GM18526 (cell line): Measurements from ENCODE around the gene MIEN1.

Experiments used
- POLR2A ChIP-seq: IDR thresholded peaks from 3 replicates; pipeline ENCODE4 v1.6.1; 2011; ENCODE audit not compliant: insufficient read length; ENCODE audit errors: extremely low read depth

Gene MIEN1

GRCh38 chr17:39735882-39736281, 5.5 kb upstream of the MIEN1 start:
- TF ChIP-seq POLR2A = no peak

- TF ChIP-seq POLR2A = no peak
Observed at GRCh38 chr17:39732586-39732985, 2.3 kb upstream of the MIEN1 start.

- TF ChIP-seq POLR2A = no peak
Observed at GRCh38 chr17:39729280-39729851, 966 bp downstream of the MIEN1 start.

- no peak for TF ChIP-seq POLR2A
Observed at GRCh38 chr17:39727556-39727955, 2.8 kb downstream of the MIEN1 start.

GRCh38 chr17:39726617-39727016, 3.7 kb downstream of the MIEN1 start:
- no peak for TF ChIP-seq POLR2A

- no peak for TF ChIP-seq POLR2A
Observed at GRCh38 chr17:39724731-39725130, 5.6 kb downstream of the MIEN1 start.

- TF ChIP-seq POLR2A = no peak
Observed at GRCh38 chr17:39722965-39723848, 7.1 kb downstream of the MIEN1 start.

GRCh38 chr17:39722104-39722503, 8.2 kb downstream of the MIEN1 start:
- TF ChIP-seq POLR2A = no peak

GRCh38 chr17:39719563-39720355, 10.6 kb downstream of the MIEN1 start:
- TF ChIP-seq POLR2A = no peak

GRCh38 chr17:39717660-39718059, 12.7 kb downstream of the MIEN1 start:
- no peak for TF ChIP-seq POLR2A

- TF ChIP-seq POLR2A = no peak
Observed at GRCh38 chr17:39716879-39717536, 13.3 kb downstream of the MIEN1 start.

GRCh38 chr17:39716073-39716818, 14.1 kb downstream of the MIEN1 start:
- TF ChIP-seq POLR2A = no peak

- TF ChIP-seq POLR2A = no peak
Observed at GRCh38 chr17:39715375-39716072, 14.8 kb downstream of the MIEN1 start.

- no peak for TF ChIP-seq POLR2A
Observed at GRCh38 chr17:39714234-39714633, 16.1 kb downstream of the MIEN1 start.
